ENCODE results near the gene SMIM17.

The SMIM17 gene

DNA sequence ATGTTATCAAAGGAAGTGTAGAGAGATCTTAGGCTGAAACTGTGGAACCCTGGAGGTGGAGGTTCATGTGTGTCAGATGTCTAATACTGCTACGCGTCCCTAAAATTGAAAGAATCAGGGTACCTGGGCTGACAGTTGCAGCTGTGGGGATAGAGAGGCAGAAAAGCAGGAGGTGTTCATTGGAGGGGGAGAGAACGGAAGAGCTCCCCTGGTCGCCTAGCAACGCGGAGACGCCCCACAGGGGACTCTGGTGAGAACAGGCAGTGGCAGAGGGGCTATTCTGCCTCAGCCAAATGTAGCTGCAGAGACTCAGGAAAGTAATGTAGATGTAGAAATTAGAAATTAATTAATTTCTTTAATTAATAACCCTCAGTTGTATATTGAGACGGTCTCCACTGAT is 38.7 kb downstream of the SMIM17 start:
- ChIA-PET POLR2A (no interaction called here), CTCF (interaction anchor here (0.6 kb wide), 1 partner anchor 9 kb away, joined by 3 read pairs; no protein-coding TSS in a partner anchor)
- no peak for DNase-seq (ENCODE audit: extremely low spot score)
- TF ChIP-seq NFRKB (IDR thresholded peaks at IDR 0.05): no peak
- TF ChIP-seq ARNT (IDR thresholded peaks at IDR 0.05): no peak
- no peak for TF ChIP-seq FOXA1 (IDR thresholded peaks at IDR 0.05)
- TF ChIP-seq SP1 (IDR thresholded peaks at IDR 0.05): no peak
- no peak for TF ChIP-seq HDGF (IDR thresholded peaks at IDR 0.05; ENCODE audit: borderline replicate concordance)
- TF ChIP-seq LEF1 (IDR thresholded peaks at IDR 0.05; ENCODE audit: borderline replicate concordance): no peak
- TF ChIP-seq, protein P1, sequence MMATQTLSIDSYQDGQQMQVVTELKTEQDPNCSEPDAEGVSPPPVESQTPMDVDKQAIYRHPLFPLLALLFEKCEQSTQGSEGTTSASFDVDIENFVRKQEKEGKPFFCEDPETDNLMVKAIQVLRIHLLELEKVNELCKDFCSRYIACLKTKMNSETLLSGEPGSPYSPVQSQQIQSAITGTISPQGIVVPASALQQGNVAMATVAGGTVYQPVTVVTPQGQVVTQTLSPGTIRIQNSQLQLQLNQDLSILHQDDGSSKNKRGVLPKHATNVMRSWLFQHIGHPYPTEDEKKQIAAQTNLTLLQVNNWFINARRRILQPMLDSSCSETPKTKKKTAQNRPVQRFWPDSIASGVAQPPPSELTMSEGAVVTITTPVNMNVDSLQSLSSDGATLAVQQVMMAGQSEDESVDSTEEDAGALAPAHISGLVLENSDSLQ (IDR thresholded peaks at IDR 0.05): no peak
- no peak for TF ChIP-seq TARDBP (IDR thresholded peaks at IDR 0.05)

DNA sequence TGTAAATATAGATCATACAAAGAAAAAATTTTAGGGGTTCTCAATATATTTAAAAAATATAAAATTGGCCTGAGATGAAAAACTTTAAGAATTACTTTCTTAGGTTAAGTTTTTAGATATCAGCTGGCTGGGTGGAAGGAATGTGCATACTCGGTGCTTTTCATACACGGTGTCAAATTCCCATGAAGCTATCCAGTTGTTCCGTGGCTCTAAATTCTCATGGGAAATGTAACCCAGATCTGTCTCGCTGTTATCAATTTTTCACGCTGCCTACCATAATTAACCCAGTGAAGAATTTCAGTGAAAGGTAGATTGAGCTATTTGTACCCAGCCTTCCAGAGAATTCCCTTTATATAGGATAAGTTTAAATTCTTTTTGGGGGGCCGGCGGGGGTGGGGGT is 40.2 kb downstream of the SMIM17 start:
- no peak for TF ChIP-seq ELF4 (IDR thresholded peaks at IDR 0.05)
- no peak for DNase-seq (ENCODE audit: extremely low spot score)
- ChIA-PET POLR2A (no interaction called here), CTCF (no interaction called here)

DNA sequence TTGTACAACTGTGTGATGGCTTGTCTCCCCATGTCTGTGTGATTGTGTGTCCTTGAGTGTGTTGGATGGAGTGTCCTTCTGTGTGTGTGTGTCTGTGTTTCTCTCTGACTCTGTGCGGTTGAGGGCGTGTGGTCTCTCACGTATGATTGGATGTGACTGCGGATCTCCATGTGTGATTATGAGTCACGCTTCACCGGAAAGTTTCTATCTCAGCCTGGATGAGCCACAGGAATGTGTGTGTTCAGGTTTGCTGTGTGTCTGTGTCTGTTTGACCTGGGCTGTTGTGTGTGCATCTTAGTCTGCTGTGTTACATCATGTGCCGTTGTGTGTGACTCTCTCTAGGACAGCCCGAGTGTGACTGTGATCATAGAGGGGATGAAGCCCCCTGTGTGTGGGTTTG is 44.1 kb downstream of the SMIM17 start:
- ChIA-PET POLR2A (no interaction called here), CTCF (no interaction called here)
- no peak for DNase-seq (ENCODE audit: extremely low spot score)
- TF ChIP-seq FOXA1 (IDR thresholded peaks at IDR 0.05): no peak
- no peak for TF ChIP-seq FOXM1 (IDR thresholded peaks at IDR 0.05; ENCODE audit: borderline replicate concordance)
- TF ChIP-seq FOXK2 (IDR thresholded peaks at IDR 0.05): no peak
- TF ChIP-seq ARNT (IDR thresholded peaks at IDR 0.05): no peak
- no peak for TF ChIP-seq SP1 (IDR thresholded peaks at IDR 0.05)
- TF ChIP-seq NFRKB (IDR thresholded peaks at IDR 0.05): no peak
- no peak for TF ChIP-seq HDGF (IDR thresholded peaks at IDR 0.05; ENCODE audit: borderline replicate concordance)
- TF ChIP-seq ELF4 (IDR thresholded peaks at IDR 0.05): no peak
- no peak for TF ChIP-seq LEF1 (IDR thresholded peaks at IDR 0.05; ENCODE audit: borderline replicate concordance)
- no peak for TF ChIP-seq L3MBTL2 (conservative IDR thresholded peaks at IDR 0.05)
- TF ChIP-seq ZNF384 (IDR thresholded peaks at IDR 0.05): no peak
- no peak for TF ChIP-seq SUZ12 (IDR thresholded peaks at IDR 0.05)
- TF ChIP-seq CTBP1 (IDR thresholded peaks at IDR 0.05; ENCODE audit: borderline replicate concordance): no peak
- TF ChIP-seq BHLHE40 (IDR thresholded peaks at IDR 0.05; ENCODE audit: borderline replicate concordance): no peak
- TF ChIP-seq TARDBP (IDR thresholded peaks at IDR 0.05): no peak
- TF ChIP-seq, protein P1 (IDR thresholded peaks at IDR 0.05): no peak

DNA sequence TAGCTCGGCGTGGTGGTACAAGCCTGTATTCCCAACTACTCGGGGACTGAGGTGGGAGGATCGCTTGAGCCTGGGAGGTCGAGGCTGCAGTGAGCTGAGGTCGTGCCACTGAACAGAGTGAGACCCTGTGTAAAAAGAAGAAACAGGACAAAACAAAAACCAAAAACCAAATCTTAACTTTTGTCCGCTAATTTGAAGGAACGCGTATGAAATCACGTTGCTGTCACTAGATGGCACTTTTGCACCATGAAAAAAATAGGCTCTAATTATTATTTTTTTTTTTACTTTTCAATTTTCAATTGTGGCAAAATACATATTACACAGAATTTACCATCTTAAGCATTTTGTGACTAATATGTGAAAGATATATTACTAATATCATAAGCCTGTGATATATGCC is 46.2 kb downstream of the SMIM17 start:
- no peak for TF ChIP-seq FOXA1 (IDR thresholded peaks at IDR 0.05)
- TF ChIP-seq BHLHE40 (IDR thresholded peaks at IDR 0.05; ENCODE audit: borderline replicate concordance): no peak
- TF ChIP-seq ARNT (IDR thresholded peaks at IDR 0.05): no peak
- TF ChIP-seq HDGF (IDR thresholded peaks at IDR 0.05; ENCODE audit: borderline replicate concordance): no peak
- TF ChIP-seq ELF4 (IDR thresholded peaks at IDR 0.05): no peak
- TF ChIP-seq TARDBP (IDR thresholded peaks at IDR 0.05): no peak
- TF ChIP-seq, protein P1 (IDR thresholded peaks at IDR 0.05): no peak
- TF ChIP-seq NFRKB (IDR thresholded peaks at IDR 0.05): no peak
- no peak for TF ChIP-seq FOXK2 (IDR thresholded peaks at IDR 0.05)
- no peak for TF ChIP-seq CTBP1 (IDR thresholded peaks at IDR 0.05; ENCODE audit: borderline replicate concordance)
- no peak for TF ChIP-seq FOXM1 (IDR thresholded peaks at IDR 0.05; ENCODE audit: borderline replicate concordance)
- TF ChIP-seq SP1 (IDR thresholded peaks at IDR 0.05): no peak
- no peak for TF ChIP-seq L3MBTL2 (conservative IDR thresholded peaks at IDR 0.05)
- CTCF ChIA-PET: no interaction called here
- DNase-seq (ENCODE audit: extremely low spot score): no peak
- POLR2A ChIA-PET: no interaction called here

GRCh38 chr19:56690670-56691069 is 47.7 kb downstream of the SMIM17 start:
- CTCF ChIA-PET: no interaction called here
- DNase-seq (ENCODE audit: extremely low spot score): no peak
- POLR2A ChIA-PET: no interaction called here
- no peak for TF ChIP-seq FOXK2 (IDR thresholded peaks at IDR 0.05)

DNA sequence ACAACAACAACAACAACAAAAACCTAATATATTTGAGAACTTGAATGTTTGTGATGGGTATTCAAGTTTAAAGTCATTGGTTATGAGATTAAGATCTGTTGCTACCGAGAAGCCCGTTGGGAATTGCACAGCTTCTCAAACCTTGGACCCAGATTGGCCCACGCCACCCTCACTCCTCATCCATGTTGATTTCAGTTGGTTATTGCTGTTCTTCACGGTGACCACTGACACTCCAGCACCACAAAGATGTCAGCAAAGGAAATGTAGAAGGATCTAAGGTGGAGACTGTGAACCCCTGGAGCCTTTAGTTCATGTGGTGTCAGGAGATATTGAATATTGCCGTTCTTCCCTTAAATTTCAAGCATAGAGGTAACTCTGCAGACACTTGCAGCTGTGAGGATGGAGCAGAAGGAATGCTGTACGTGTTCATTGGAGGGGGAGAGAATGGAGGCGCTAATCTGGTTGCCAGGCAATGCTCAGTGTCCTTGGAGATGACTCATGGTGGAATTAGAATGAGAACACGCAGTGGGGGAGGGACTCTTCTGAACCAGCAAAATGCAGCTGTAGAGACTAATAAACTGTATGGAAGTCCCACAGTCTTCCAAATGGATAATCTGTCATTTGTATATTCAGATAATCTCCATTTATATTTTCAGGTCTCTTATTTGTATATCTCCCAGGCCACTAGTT is 49.4 kb downstream of the SMIM17 start:
- TF ChIP-seq ELF4 (IDR thresholded peaks at IDR 0.05): no peak
- TF ChIP-seq CTBP1 (IDR thresholded peaks at IDR 0.05; ENCODE audit: borderline replicate concordance): no peak
- no peak for TF ChIP-seq ARNT (IDR thresholded peaks at IDR 0.05)
- TF ChIP-seq FOXK2 (IDR thresholded peaks at IDR 0.05): no peak
- no peak for TF ChIP-seq SP1 (IDR thresholded peaks at IDR 0.05)
- TF ChIP-seq, protein P1 (IDR thresholded peaks at IDR 0.05): no peak
- no peak for TF ChIP-seq SUZ12 (IDR thresholded peaks at IDR 0.05)
- TF ChIP-seq NFRKB (IDR thresholded peaks at IDR 0.05): no peak
- TF ChIP-seq BHLHE40 (IDR thresholded peaks at IDR 0.05; ENCODE audit: borderline replicate concordance): no peak
- POLR2A ChIA-PET: no interaction called here
- DNase-seq (ENCODE audit: extremely low spot score): no peak
- CTCF ChIA-PET: no interaction called here

Data from HEK293T (cell line).